ENCODE results near the gene GP5. TPM values are rescaled to one million over a fixed set of nuclear protein-coding genes. Genes with fewer than 3 reads are reported as not detected.

GP5 gene
- polyA plus RNA-seq, 3 donors = 0.12 TPM; not detected in 2

- peaks cover 5 to 12% (median 8%) of the 10 kb centered on the region in 7 donors for H3K9me3 Mint-ChIP-seq
- H3K4me3 Mint-ChIP-seq = peak overlapping the region in 1 of 2 donors; percentile 43
- intact Hi-C loops (cut with micrococcal nuclease) = no loop called here
- DNase-seq = no peak
- H3K79me2 ChIP-seq (ENCODE audit: insufficient read depth, low read length) = no peaks in the 10 kb centered on the region
- peaks cover 2% of the 10 kb centered on the region for H3K4me1 Mint-ChIP-seq
- H3K36me3 ChIP-seq (replicated peaks in 1 of 2; ENCODE audit: control insufficient read depth in 1 of 2, insufficient read depth in 2 of 2, low read length in 2 of 2) = no peaks in the 10 kb centered on the region
- peaks cover 0 to 6% of the 10 kb centered on the region in 2 donors for H3K9me3 ChIP-seq (replicated peaks in 1 of 2; ENCODE audit: control insufficient read depth in 1 of 2, insufficient read depth in 1 of 2, low read length in 2 of 2)
- no peak overlapping the region for H3K27ac Mint-ChIP-seq
- peaks cover 6 to 21% of the 10 kb centered on the region in 2 donors for H3K27me3 ChIP-seq (ENCODE audit: control insufficient read depth in 2 of 2, insufficient read depth in 2 of 2, low read length in 2 of 2)
- no peak for TF ChIP-seq CTCF (IDR thresholded peaks at IDR 0.05)
- no peaks in the 10 kb centered on the region for H3K36me3 Mint-ChIP-seq
- H4K20me1 ChIP-seq (ENCODE audit: insufficient read depth, low read length) = no peaks in the 10 kb centered on the region
- H3K4me3 ChIP-seq (replicated peaks in 1 of 3; ENCODE audit: low read depth in 2 of 3, low read length in 3 of 3) = no peak overlapping the region
- no peak overlapping the region for H3K9ac ChIP-seq (ENCODE audit: insufficient read depth, low read length, poor library complexity, severe bottlenecking)
- H3K4me1 ChIP-seq (ENCODE audit: control insufficient read depth in 1 of 2, insufficient read depth in 2 of 2, low read length in 2 of 2) = peaks cover 0 to under 1% of the 10 kb centered on the region in 2 donors
- no peak overlapping the region for H3K4me2 ChIP-seq (replicated peaks; ENCODE audit: extremely low read depth, low read length, poor library complexity, severe bottlenecking)
- H2AFZ ChIP-seq (ENCODE audit: insufficient read depth, low read depth, low read length, poor library complexity, severe bottlenecking) = no peak overlapping the region
- no peak overlapping the region for H3K27ac ChIP-seq (ENCODE audit: low read depth in 1 of 2, low read length in 2 of 2)
- peaks cover 23 to 40% (median 38%) of the 10 kb centered on the region in 3 donors for H3K27me3 Mint-ChIP-seq (ENCODE audit: low read depth in 3 of 3)
These were observed 8.2 kb downstream of the GP5 start for GRCh38 chr3:194390835-194391234.

GRCh38 chr3:194389269-194389668 lies 9.8 kb downstream of the GP5 start:
- Mint-ChIP-seq H3K27me3 (ENCODE audit: low read depth in 3 of 3) (peaks cover 18 to 26% (median 25%) of the 10 kb centered on the region in 3 donors), H3K27ac (no peak overlapping the region), H3K9me3 (peaks cover 5 to 10% (median 8%) of the 10 kb centered on the region in 7 donors), H3K4me1 (peaks cover 2% of the 10 kb centered on the region), H3K4me3 (no peak overlapping the region), H3K36me3 (no peaks in the 10 kb centered on the region)
- Histone ChIP-seq H3K4me2 (replicated peaks; ENCODE audit: extremely low read depth, low read length, poor library complexity, severe bottlenecking) (no peak overlapping the region), H3K4me3 (replicated peaks in 1 of 3; ENCODE audit: low read depth in 2 of 3, low read length in 3 of 3) (no peak overlapping the region), H3K27me3 (ENCODE audit: control insufficient read depth in 2 of 2, insufficient read depth in 2 of 2, low read length in 2 of 2) (peaks cover 0 to 7% of the 10 kb centered on the region in 2 donors), H3K9ac (ENCODE audit: insufficient read depth, low read length, poor library complexity, severe bottlenecking) (no peak overlapping the region), H3K4me1 (ENCODE audit: control insufficient read depth in 1 of 2, insufficient read depth in 2 of 2, low read length in 2 of 2) (no peaks in the 10 kb centered on the region), H3K79me2 (ENCODE audit: insufficient read depth, low read length) (no peaks in the 10 kb centered on the region), H3K9me3 (replicated peaks in 1 of 2; ENCODE audit: control insufficient read depth in 1 of 2, insufficient read depth in 1 of 2, low read length in 2 of 2) (peaks cover 0 to 6% of the 10 kb centered on the region in 2 donors), H2AFZ (ENCODE audit: insufficient read depth, low read depth, low read length, poor library complexity, severe bottlenecking) (no peak overlapping the region), H3K36me3 (replicated peaks in 1 of 2; ENCODE audit: control insufficient read depth in 1 of 2, insufficient read depth in 2 of 2, low read length in 2 of 2) (no peaks in the 10 kb centered on the region), H3K27ac (ENCODE audit: low read depth in 1 of 2, low read length in 2 of 2) (no peak overlapping the region), H4K20me1 (ENCODE audit: insufficient read depth, low read length) (no peaks in the 10 kb centered on the region)
- WGBS (ENCODE audit: insufficient coverage) = 95% methylated on average over 5 of the region's 8 CpGs
- DNase-seq = no peak
- intact Hi-C loops (cut with micrococcal nuclease) = no loop called here
- TF ChIP-seq CTCF (IDR thresholded peaks at IDR 0.05) = no peak
